Peyer's patch (tissue), 4 donors: Measurements from ENCODE around the gene TPM2.

Source experiments
- CTCF ChIP-seq, 6 experiments: fragments of 450-650 bp in 4 of 6; fragments of 200-600 bp in 2 of 6; sonication (generic) in 1 of 6; IDR thresholded peaks; one replicate each; pipeline ENCODE4 v1.5.1; 2017 to 2019; ENCODE audit warnings: antibody characterized with exemption in 6 of 6, mild to moderate bottlenecking in 3 of 6, moderate library complexity in 1 of 6
- POLR2A ChIP-seq, 2 donors: fragments of 450-650 bp; IDR thresholded peaks; one replicate each; pipeline ENCODE4 v1.5.1; 2017; ENCODE audit warnings: antibody characterized with exemption in 2 of 2, mild to moderate bottlenecking in 2 of 2, moderate library complexity in 2 of 2

- TF ChIP-seq CTCF (IDR thresholded peaks at IDR 0.05), result no peak
- no peak for TF ChIP-seq POLR2A (IDR thresholded peaks at IDR 0.05)
Measured at GRCh38 chr9:35635730-35636129, 54.0 kb downstream of the TPM2 start.
